Vagina (tissue), 2 donors: ENCODE data around the gene MYO15B.

ENCODE experiments used
- CTCF ChIP-seq, 3 experiments: fragments of 450-650 bp in 2 of 3; fragments of 200-600 bp in 1 of 3; sonication (generic) in 1 of 3; IDR thresholded peaks; one replicate each; pipeline ENCODE4 v1.5.1; 2017 to 2019; ENCODE audit warnings: antibody characterized with exemption in 3 of 3, mild to moderate bottlenecking in 2 of 3, moderate library complexity in 2 of 3
- POLR2A ChIP-seq, 2 donors: fragments of 450-650 bp; IDR thresholded peaks; one replicate each; pipeline ENCODE4 v1.6.1; 2017; ENCODE audit warnings: antibody characterized with exemption in 2 of 2, mild to moderate bottlenecking in 2 of 2, moderate library complexity in 2 of 2
- POLR2AphosphoS5 ChIP-seq, 2 donors: sonication (generic); formaldehyde crosslinking; IDR thresholded peaks; one replicate each; pipeline ENCODE4 v1.9.0; 2017; ENCODE audit warnings: antibody characterized with exemption in 2 of 2, mild to moderate bottlenecking in 2 of 2, low read depth in 1 of 2; ENCODE audit not compliant: insufficient read depth in 1 of 2

- TF ChIP-seq POLR2A (IDR thresholded peaks at IDR 0.05) (no peak), POLR2AphosphoS5 (IDR thresholded peaks at IDR 0.05; ENCODE audit: insufficient read depth in 1 of 2, low read depth in 1 of 2) (peak; percentile 18 to 20), CTCF (IDR thresholded peaks at IDR 0.05) (peak; percentile 18 to 52 (median 33))
These were observed 46.1 kb downstream of the MYO15B start for GRCh38 chr17:75633486-75634375.
